HG03060 (cell line): ENCODE results near the gene EPB41.

Source experiments
- ATAC-seq: cut with Tn5 transposase; IDR thresholded peaks from one replicate; pipeline ENCODE4 v1.9.1; 2021; ENCODE audit warnings: low read depth, moderate number of reproducible peaks; ENCODE audit not compliant: unreplicated experiment

EPB41 gene

DNA sequence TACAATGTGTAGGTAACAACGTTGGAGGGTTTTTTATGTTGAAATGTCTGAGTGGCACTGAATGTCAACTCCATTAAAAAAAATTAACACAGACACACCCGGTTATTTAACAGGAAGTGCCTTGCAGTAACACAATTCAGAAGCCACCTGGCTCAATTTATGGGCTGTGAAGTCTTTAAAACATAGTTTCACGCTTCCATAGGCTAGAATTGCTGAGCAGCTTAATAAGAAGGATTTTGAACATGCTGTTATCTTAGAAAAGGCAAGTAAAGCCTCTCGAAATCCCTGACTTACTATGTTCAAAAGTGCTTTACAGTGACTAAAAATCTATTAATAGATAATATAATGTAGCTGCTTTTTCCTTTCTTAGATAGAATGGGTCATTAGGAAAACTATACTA, 247.7 kb downstream of the EPB41 start:
- no peak for ATAC-seq

DNA sequence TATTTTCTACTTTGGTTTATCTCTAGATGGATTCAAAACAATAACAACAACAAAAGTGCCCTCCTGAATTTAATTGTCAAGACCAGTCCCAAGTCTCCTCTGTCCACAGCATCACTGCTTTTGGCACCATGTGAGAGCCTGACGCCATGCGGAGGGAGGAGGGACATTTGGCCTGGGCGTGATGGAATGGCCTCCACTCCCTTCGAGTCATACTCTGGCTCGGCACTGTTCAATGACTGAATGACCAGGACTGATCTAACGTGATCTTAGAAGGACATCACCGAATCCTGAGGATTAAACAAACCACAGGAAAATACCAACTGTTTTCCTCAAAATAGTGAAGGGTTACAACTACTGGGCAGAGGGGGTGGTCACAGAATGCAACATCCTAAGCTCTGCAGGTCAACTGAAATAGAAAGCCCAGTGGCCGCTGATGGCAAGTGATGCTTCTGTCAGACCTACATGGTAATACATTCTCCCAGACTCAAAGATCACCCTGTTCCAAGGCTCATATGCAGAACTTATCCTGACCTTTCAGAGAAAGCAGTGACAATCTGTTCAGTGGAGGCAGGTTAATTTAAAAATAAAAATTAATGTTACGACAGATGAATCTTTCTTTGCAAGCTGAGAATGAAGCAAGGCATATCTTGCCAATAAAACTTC, 248.2 kb downstream of the EPB41 start:
- ATAC-seq, result no peak

DNA sequence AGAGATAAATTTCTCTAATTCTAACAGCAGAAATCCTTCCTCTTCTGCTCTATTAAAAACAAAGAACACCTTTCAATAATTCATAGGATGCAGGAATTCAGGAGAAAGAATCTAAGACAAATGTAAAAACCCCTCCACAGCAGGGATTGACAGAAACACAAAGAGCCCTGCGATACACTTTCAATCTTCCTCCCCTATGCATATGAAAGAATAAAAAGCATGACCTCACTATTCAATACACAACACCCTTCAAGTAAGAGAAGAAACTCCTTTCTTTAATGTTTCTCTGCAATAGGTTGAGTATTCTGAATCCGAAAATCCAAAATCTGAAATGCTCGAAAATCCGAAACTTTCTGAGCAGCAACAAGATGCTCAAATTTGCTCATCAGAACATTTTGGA, 250.2 kb downstream of the EPB41 start:
- no peak for ATAC-seq

DNA sequence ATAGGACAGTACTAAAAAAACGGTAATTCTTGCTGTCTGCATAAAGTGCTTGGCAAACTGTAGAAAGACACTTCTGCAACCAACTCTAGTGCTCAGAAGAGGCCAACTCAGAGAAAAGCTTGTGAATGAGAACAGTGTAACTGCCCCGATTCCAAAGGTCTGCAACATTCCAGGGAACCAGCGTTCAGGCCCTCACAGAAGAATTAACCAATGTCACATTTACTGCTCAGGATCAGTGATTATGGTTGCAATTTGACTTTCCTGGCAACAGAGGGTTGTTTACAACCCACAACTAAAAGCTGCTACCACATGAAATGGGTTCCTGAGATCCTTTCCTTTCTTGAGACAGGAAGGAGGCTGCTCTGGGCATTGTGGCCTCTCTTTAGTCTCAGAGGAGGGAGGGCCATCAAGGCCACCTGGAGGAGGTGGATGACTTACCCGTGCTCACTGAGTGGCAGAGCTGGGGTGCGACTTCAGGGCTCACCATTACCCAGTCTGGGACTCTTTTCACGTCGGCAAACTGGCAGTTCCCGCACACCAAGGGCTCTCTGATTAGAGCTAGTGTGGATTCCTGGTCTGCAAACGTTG, 252.0 kb downstream of the EPB41 start:
- no peak for ATAC-seq

DNA sequence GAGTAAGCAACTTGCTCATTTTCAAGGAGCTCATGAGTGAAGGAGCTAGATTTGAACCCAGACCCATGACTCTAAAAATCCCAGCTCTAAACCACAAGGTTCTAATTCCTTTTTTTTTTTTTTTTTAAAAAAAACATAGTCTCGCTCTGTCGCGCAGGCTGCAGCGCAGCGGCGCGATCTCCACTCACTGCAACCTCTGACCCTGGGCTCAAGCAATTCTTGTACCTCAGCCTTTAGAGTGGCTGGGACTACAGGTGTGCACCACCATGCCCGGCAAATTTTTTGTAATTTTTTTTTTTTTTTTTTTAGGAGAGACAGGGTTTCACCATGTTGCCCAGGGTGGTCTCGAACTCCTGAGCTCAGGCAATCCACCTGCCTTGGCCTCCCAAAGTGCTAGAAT, 253.5 kb downstream of the EPB41 start:
- ATAC-seq, result no peak
